ENCODE results near the gene EFNA2.

DNA sequence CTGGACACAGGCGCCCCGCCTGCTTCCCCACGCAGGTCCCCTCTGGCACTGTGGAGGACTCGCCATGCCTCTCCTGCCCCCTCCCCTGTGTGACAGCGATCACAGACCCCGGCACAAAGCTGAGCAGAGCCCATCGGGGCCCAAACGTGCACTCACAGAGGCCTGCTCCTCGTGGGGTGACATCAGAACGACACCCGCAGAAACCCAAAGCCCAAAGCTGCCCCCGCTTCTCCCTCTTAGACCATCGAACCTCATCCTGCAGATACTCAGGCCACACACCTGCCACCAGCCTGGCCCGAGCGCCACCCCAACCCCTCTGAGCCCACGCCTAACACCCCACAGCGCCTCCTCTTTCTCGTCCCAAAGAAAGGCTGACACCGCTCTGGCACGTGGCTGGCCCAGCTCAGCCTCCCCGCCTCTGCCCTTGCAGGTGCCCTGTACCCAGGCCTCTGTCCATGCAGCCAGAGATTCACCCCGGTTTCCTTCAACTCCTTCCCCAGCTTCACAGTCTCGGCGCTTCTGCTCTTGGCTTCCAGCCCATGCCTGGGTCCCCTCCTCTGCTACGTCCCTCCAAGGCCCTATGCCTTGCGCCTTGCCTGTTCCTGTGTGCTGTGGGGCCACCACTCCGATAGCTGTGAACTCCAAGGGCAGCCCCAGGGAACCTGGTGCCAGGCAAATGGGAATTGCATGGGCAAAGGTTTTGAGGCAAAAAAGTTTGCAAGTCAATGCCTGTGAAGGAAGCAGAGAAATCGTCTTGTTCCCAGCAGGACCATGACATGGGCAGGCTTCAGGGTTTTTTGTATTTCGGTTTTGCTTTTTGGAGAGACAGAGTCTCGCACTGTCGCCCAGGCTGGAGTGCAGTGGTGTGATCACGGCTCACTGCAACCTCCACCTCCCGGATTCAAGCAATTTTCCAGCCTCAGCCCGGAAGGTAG lies 47.0 kb upstream of the EFNA2 start:
- TF ChIP-seq, protein P1, sequence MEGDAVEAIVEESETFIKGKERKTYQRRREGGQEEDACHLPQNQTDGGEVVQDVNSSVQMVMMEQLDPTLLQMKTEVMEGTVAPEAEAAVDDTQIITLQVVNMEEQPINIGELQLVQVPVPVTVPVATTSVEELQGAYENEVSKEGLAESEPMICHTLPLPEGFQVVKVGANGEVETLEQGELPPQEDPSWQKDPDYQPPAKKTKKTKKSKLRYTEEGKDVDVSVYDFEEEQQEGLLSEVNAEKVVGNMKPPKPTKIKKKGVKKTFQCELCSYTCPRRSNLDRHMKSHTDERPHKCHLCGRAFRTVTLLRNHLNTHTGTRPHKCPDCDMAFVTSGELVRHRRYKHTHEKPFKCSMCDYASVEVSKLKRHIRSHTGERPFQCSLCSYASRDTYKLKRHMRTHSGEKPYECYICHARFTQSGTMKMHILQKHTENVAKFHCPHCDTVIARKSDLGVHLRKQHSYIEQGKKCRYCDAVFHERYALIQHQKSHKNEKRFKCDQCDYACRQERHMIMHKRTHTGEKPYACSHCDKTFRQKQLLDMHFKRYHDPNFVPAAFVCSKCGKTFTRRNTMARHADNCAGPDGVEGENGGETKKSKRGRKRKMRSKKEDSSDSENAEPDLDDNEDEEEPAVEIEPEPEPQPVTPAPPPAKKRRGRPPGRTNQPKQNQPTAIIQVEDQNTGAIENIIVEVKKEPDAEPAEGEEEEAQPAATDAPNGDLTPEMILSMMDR (IDR thresholded peaks at IDR 0.05): no peak
- TF ChIP-seq POLR2A (IDR thresholded peaks at IDR 0.05): no peak

All from uterus (tissue), 2 donors.